ENCODE measurements around the gene ZNF653.

- TF ChIP-seq, protein P1, sequence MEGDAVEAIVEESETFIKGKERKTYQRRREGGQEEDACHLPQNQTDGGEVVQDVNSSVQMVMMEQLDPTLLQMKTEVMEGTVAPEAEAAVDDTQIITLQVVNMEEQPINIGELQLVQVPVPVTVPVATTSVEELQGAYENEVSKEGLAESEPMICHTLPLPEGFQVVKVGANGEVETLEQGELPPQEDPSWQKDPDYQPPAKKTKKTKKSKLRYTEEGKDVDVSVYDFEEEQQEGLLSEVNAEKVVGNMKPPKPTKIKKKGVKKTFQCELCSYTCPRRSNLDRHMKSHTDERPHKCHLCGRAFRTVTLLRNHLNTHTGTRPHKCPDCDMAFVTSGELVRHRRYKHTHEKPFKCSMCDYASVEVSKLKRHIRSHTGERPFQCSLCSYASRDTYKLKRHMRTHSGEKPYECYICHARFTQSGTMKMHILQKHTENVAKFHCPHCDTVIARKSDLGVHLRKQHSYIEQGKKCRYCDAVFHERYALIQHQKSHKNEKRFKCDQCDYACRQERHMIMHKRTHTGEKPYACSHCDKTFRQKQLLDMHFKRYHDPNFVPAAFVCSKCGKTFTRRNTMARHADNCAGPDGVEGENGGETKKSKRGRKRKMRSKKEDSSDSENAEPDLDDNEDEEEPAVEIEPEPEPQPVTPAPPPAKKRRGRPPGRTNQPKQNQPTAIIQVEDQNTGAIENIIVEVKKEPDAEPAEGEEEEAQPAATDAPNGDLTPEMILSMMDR (conservative IDR thresholded peaks at IDR 0.05; ENCODE audit: low read depth, low read length) = peak; percentile 62; the same call in 1 of the 2 replicates
- TF ChIP-seq EZH2 (IDR thresholded peaks at IDR 0.05; ENCODE audit: low read length, unreplicated experiment) (no peak), EZH2phosphoT487 (IDR thresholded peaks at IDR 0.05; ENCODE audit: borderline replicate concordance, low read length) (no peak)
These were observed 51.9 kb downstream of the ZNF653 start for GRCh38 chr19:11453468-11454341.
